Activated CD8-positive, alpha-beta memory T cell treated with anti-CD3 and anti-CD28 coated beads for 36 hours (primary cell): Measurements from ENCODE around the gene WRAP73. TPM values are rescaled to one million over a fixed set of nuclear protein-coding genes. Genes with fewer than 3 reads are reported as not detected.

Source experiments
- CTCF ChIA-PET: fragments of 350-600 bp; sonication (Branson Sonifier 250); formaldehyde crosslinking; loops from one replicate; lab custom pipeline; 2021; ENCODE audit warnings: antibody characterized with exemption; lab: Charles Lee
- POLR2A ChIA-PET: fragments of 350-600 bp; sonication (Branson Sonifier 250); formaldehyde crosslinking; loops from one replicate; lab custom pipeline; 2021; ENCODE audit warnings: antibody characterized with exemption; lab: Charles Lee
- total RNA-seq, 2 experiments: library from RNA; stranded (reverse); gene quantifications; one replicate each; pipeline ENCODE4 v1.2.3, GENCODE V29; 2021

WRAP73 gene
- total RNA-seq, 2 experiments from 2014 or later, result 31.3 to 35.6 TPM

DNA sequence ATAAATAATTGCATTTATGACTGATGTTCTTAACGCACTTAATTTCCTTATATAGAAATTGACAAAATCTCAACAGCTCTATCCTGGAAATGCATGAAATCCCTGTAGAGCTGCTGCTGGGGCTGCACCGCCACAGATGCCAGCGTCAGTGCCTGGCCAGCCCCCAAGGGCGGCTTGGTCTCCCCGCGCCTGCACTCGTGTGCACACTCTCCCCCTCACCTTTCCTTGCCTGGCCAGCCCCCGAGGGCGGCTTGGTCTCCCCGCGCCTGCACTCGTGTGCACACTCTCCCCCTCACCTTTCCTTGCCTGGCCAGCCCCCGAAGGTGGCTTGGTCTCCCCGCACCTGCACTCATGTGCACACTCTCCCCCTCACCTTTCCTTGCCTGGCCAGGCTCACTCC is 13.8 kb downstream of the WRAP73 start:
- POLR2A ChIA-PET, result no interaction called here
- CTCF ChIA-PET, result interaction anchor here (0.9 to 1.0 kb wide), 2 partner anchors 17 to 183 kb away, joined by 3 to 5 read pairs; no protein-coding TSS in a partner anchor

- POLR2A ChIA-PET, result no interaction called here
- CTCF ChIA-PET, result no interaction called here
These were observed 15.7 kb downstream of the WRAP73 start for GRCh38 chr1:3634059-3634800.

DNA sequence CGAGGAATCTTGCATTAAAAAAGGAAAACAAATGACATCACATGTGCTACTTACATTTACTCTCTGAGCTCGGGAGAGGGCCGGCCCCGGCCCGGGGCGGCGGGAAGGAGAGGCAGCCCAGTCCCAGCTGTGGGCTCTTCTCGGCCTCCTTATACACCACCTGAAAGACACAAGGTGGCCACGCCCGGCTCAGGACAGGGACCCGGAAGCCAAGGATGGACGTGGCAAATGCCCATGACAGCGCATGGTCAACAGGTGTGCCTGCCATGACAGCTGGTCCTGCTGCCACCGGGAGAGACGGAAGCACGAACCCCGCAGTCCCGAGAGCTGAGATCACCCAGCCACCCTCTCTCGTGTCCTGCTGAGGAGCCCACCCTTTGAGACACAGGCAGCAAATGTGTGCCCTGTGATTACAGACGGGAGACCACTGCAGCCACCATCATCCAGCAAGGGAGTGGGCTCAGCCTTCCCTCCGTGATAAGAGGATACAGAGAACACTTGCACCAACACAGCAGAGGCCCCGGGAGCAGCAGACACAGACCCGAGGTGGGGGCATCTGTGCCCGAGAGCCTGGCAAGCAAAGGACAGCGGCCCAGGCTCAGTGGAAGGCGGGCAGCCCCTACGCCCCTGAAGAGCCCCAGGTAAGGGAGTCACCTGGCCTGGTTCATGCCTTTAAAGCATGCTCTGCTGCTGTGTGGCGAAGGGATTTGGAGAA is 16.4 kb downstream of the WRAP73 start:
- POLR2A ChIA-PET, result no interaction called here
- CTCF ChIA-PET, result no interaction called here

- ChIA-PET POLR2A (no interaction called here), CTCF (interaction anchor here (1.2 kb wide), 1 partner anchor 14 kb away, joined by 3 read pairs; no protein-coding TSS in a partner anchor)
These were observed 17.1 kb downstream of the WRAP73 start for GRCh38 chr1:3632716-3633343.

- CTCF ChIA-PET, result interaction anchor here (1.2 kb wide), 1 partner anchor 13 kb away, joined by 3 read pairs; no protein-coding TSS in a partner anchor
These were observed 17.6 kb downstream of the WRAP73 start for GRCh38 chr1:3632298-3632697.

GRCh38 chr1:3631320-3632260 is 18.3 kb downstream of the WRAP73 start:
- POLR2A ChIA-PET, result no interaction called here
- CTCF ChIA-PET, result interaction anchor here (1.2 kb wide), 1 partner anchor 12 kb away, joined by 3 read pairs; no protein-coding TSS in a partner anchor

More at GRCh38 chr1:3632298-3632697, 17.6 kb downstream of the WRAP73 start:
- POLR2A ChIA-PET, result no interaction called here

DNA sequence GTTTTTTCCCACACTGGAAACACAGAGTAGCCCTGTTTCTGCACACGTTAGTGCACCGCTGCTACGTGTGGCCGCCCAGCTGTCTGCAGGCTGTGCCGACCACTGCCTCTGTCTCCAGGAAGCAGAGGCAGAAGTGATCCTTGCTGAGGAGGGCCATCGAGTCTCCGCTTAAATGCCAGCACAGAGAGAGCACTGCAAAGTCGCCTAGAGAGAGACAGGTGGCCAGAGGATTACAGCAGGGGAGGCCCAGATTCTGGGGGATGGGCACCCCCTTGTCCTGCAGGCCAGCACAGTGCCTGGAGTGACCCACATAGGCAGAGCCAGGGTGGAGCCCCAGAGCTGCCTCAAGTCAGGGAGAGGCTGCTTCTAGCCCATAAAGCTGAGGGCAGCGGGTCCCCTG is 19.0 kb downstream of the WRAP73 start:
- ChIA-PET CTCF (no interaction called here), POLR2A (no interaction called here)

GRCh38 chr1:3630161-3630611 is 19.7 kb downstream of the WRAP73 start:
- POLR2A ChIA-PET, result no interaction called here
- CTCF ChIA-PET, result interaction anchor here (0.8 to 2.2 kb wide), 2 partner anchors 139 to 177 kb away, joined by 3 to 8 read pairs; no protein-coding TSS in a partner anchor

DNA sequence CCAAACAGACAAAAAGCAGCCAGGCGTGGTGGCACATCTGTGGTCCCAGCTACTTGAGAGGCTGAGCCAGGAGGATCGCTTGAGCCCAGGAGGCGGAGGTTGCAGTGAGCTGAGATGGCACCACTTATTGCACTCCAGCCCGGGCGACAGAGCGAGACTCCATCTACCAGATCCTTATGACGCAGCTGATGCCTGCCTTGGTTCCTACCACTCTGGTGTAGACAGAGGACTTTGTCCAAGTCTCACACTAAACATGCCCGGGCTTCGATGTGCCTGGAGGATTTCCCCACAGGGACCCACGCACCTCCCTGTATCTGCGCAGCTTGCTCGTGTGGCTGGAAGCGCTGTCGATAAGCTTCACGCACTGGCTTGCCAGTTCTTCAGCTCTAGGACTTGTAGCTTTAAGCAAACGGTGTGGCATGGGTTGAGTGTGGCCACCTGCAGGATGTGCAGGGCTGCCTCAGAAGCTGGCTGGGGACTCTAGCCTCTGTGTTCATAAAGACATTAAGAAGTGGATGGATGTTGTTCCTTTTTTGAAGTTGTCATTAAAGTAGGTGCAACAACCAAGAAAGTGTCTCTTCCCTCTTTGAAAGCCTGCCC is 20.2 kb downstream of the WRAP73 start:
- POLR2A ChIA-PET, result no interaction called here
- CTCF ChIA-PET, result interaction anchor here (0.8 to 2.2 kb wide), 2 partner anchors 139 to 177 kb away, joined by 3 to 8 read pairs; no protein-coding TSS in a partner anchor

- ChIA-PET POLR2A (no interaction called here), CTCF (interaction anchor here (1.2 to 2.2 kb wide), 2 partner anchors 9 to 175 kb away, joined by 5 to 8 read pairs; no protein-coding TSS in a partner anchor)
These were observed 21.5 kb downstream of the WRAP73 start for GRCh38 chr1:3628445-3628844.

GRCh38 chr1:3627515-3628253 is 22.2 kb downstream of the WRAP73 start:
- CTCF ChIA-PET, result interaction anchor here (1.2 to 2.2 kb wide), 2 partner anchors 9 to 175 kb away, joined by 5 to 8 read pairs; no protein-coding TSS in a partner anchor
- POLR2A ChIA-PET, result no interaction called here

- CTCF ChIA-PET, result interaction anchor here (0.7 kb wide), 1 partner anchor 173 kb away, joined by 3 read pairs; no protein-coding TSS in a partner anchor
- POLR2A ChIA-PET, result interaction anchor here (0.9 kb wide), 1 partner anchor 23 kb away, joined by 3 read pairs; no protein-coding TSS in a partner anchor
These were observed 23.9 kb downstream of the WRAP73 start for GRCh38 chr1:3626025-3626424.

GRCh38 chr1:3625151-3625907 is 24.6 kb downstream of the WRAP73 start:
- POLR2A ChIA-PET, result no interaction called here

DNA sequence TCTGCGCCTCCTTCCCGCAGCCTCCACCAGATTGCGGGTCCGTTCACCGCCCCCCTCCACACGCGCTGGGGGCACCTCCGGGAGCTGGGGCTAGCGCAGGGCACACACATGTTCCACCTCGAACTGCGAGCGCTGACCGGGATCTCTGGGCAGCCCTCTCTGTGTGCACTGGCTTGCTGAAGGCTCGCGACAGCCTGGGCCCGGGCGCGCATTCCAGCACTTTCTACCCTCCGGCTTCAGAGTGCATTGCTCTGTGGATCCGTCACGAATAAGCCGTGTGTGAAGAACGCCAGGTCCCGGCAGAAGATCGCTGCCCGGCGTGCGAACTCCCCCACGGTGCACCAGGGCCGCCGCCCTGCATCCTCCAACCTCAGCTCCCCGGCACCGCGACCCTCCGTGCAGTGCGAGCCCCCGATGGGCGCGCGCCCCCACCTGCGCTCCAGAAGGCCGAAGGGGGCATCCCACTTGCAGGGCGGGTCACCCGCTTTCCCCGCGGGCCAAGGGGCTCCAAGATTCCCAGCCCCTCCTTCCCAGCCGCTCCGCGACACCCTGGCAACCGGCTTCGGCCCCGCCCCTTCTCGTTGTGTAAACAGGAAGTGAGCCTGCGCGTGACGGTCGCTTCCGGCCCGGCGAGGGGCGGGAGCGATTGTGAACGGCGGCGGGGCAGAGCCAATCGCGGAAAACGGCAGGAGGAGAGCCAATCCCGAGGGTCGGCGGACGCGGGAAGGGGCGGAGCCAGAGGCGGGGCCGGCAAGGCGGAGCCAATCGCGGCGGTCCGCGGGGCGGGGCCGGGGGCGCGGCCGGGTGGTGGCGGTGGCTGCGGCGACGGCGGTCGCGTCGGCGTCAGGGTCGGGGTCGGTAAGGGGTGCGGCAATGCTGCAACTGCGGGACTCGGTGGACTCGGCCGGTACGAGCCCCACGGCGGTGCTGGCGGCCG is 25.4 kb downstream of the WRAP73 start, which contains the start of gene TPRG1L:
Gene TPRG1L (plus strand): TSS at position 816 of the 937 bp plus-strand sequence. CDS start 58 bp downstream, at position 874.
- CTCF ChIA-PET, result interaction anchor here (1.0 to 6.4 kb wide), 3 partner anchors 32 to 171 kb away, joined by 4 to 45 read pairs (median 5); no protein-coding TSS in a partner anchor
- POLR2A ChIA-PET, result no interaction called here

More at GRCh38 chr1:3625151-3625907, 24.6 kb downstream of the WRAP73 start:
- CTCF ChIA-PET, result no interaction called here
